NCI-H1092 treated with DMSO at 0.1 percent for 48 hours (cell line): ENCODE measurements around the gene QARS1.

Source experiments
- DNase-seq: peaks from one replicate; lab custom pipeline; 2025; lab: John Stamatoyannopoulos, UW

The QARS1 gene

DNA sequence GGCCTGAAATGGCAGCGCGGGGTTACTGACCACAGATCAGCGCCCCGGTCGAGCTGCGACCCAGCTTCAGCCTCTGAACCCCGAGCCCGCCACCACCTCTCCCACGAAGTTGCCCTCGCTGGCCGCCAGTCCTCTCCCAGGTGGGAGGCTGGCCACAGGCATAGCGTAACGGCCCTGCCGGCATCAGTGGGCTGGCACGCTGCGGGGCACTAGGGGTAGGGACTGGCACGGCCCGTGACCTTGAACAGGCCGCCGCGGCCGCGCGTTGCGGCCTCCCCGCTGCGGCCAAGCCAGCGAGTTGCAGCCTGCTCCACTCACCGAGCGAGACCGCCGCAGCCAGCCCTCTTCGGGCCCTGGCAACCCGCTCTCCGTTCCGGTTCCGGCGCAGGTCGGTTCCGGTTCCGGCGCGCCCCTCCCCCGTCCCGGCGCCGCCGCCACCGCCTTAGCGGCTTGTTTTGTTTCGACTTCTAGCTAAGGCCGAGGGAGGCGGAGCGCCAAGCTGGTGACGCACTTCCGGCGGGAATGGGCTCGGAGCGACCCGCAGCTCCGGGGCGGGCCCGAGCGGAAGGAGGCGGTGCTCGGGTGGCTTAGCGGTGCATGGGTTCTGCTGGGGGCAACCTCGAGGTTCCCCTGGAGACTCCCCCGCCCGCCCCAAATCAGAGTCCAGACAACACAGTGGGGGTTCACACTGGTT, 16.0 kb upstream of the QARS1 start, which contains the start of gene USP19:
Gene USP19 (minus strand): TSS at position 386 of the 694 bp plus-strand sequence. CDS start 1,678 bp downstream, outside the sequence.
- DNase-seq = peak; percentile 66

DNA sequence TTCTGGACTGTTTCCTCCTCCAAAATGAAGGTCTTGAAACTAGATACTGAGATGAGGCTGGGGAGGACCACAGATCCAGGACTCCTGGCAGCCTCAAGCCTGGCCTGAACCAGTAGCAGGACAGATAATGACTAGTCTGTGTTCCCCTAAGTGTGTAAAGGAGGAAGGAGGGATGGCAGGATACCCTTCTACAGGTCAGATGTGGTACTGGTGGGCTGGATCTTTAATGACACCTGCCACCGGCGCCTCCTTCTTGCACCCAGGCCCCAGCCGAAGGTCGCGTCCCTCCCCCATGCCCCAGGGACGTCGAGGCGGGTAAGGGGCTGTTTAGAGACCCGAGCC, 15.5 kb upstream of the QARS1 start:
- DNase-seq = no peak

DNA sequence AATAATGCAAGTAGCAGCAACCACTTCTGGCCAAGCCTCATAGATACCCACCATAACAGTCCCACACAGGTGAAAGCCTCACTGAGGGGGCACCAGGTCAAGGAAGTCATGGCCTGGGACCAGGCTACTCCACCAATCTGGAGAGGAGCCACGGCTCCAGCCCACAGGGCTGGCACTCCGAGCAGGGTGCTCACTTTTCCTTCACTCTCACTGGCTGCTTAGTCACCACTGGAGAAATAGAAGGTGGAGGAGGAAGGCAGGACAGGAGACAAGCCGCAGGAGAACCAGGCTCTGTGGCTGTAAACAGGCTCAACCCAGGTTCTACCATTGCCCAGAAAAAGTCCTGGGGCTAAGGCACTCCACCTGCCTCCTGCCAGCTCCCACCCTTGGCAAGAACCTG, 14.9 kb upstream of the QARS1 start:
- DNase-seq = no peak

DNA sequence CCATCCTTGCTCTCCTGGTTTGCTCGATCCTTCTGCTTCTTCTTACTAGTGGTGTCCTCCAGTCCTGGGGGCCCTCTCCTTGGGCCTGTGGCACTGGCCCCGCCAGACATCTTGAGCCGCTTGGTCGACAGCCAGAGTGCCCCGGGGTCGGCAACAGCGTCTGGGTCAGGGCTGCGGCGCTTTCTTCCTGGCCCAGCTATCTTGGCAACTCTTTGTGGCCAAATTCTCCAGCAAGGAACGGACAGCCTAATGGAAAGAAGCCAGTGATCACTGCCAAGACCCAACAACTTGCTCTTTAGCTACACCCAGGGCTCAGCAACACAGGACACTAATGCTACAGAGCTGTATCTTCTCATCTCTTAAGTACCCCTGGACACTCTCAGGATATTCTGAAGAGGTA, 14.5 kb upstream of the QARS1 start:
- DNase-seq = no peak

DNA sequence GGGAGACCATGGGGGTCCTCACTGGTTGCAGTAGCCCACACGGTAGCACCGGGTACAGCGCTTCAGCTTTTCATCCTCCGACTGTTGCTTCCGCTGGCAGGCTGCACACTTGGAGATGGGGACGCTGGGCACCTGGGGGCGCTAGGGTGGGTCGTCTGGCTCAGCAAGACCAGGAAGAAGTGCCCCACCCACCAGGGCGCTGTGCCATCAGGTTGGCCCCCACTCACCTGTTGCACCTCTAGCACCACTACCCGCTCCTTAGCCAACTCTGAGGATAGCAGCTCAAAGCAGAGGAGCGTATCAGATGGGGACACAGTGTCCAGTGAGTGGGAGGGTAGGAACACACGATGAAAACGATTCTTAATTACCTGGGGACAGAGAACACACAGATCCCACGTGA, 7.7 kb upstream of the QARS1 start:
- no peak for DNase-seq

DNA sequence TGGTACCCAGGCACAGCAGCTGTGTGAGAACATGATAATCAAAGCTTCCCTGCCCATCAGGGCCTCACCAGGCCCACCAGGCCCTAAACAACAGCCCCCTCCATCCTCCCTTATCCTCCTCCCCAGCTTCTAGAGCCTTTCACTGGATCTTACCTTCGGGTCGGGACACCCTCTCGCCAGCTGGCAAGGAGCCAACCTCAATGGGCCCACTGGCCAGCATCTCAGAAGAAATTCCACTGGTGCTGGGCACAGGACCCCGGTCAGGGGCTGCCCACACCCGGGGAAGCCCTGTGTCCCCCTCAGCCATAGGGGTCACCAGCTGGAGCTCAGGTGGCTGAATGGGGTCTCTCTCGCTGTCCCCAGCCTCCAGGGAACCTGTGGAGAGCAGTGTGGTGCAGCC, 6.8 kb upstream of the QARS1 start:
- no peak for DNase-seq

DNA sequence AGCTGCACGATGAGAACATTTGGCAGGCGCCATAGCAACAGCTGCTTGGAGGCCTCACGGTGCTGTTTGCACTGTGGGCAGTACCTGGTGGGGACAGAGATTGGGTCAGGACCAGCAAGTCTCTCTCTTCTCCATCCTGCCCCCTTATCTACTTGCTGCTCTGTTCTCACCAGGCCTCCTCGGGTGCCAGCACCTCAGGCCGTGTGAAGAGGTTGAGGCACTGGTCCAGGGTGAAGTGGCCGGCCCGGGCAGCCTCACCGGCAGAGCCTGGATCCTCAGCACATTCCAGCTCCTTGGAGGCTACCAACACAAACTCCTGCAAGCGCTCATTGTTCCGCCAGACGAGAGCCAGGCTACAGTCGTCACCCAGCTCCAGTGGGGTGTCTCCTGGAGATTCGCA, 6.2 kb upstream of the QARS1 start:
- no peak for DNase-seq

DNA sequence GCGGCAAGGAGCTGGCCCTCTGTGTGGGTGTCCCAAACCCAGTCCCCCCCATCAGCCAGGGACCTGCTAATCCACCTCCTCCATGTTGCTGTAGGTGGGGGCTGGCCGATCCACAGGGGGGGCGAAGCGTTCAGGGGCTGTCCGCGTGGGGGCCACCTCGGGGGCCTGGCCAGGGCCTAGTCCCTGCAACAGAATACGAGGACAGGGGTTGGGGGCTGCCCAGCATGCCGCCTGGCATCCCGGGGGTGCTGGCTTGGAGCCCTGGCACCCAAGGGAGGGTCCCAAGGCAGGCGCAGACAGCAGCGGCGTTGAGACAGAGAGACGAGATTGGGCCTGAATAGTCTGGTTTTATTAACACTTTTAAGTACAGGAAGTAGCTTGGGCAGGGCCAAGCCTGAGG, 3.8 kb upstream of the QARS1 start:
- no peak for DNase-seq

DNA sequence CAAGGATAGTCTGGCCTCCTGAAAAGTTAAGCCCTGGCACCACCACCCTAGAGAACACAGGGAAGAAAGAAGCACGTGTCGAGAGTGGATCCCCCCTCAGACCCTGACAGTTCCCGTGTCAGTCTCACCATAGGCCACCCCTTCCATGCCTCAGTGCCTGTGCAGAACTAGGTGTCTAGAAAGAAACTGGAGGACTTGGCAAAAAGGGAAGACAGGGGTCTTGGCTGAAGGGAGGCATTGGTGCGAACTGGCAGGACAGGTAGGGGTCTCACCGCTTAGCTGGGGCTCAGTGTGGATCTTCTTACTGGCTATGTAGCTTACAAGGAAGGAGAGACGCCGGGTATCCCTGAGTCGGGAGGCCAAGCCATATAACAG, 518 bp downstream of the QARS1 start:
- DNase-seq = no peak

DNA sequence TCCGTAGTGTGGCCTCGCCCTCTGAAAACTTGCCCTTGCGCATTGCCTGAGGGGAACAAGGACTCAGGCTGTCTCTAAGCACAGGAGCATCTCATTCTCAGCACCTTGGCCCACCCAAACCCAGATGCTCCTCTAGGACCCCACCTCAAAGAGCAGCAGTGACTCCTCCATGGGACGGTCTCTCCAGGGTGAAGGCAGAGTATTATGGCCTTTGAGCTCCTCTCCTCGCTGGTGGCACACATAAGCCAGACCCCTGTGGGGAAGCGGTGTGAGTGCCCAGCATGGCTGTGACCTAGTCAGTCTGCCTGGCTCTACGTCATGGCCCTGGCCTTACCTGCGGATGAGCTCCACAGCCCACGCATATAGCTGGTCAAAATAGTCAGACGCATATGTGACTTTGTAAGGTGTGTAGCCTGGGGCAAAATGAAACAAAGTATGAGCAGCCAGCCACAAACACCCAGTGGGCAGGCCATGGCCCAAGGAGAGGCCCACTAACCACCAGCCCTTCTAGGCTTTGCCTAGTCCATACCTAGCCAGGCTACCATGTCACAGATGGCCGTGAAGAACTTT, 4.4 kb downstream of the QARS1 start:
- DNase-seq = no peak

DNA sequence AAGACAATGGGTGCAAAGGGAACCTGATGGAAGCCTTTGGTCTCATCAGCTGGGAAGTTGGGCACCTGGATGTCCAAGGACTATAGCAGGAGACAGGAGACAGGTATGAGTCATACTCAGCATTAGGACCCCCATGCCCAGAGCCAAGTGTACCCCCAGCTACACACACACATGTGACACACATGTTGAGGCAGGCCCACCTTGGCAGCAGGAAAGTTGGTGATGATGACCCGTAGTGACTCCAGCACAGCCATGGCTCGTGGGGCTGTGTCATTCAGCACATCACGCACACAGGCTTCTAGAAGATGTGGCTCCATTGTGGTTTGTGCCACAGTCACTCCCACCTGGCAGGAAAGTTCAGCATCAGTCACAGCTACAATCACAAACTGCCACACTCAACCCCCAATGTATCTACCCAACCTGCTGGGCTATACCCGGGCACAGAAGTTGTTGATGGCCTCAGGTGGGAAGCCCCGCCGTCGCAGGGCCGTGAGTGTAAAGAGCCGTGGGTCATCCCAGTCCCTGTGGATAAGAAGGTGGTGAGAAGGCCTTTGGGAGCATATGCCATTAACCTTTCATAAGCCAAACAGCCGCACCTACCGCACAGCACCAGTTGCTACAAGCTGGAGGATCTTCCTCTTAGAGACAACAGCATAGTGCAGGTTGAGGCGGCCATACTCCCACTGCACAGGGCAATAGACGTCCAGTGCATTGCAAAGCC, 5.5 kb downstream of the QARS1 start:
- DNase-seq = no peak

DNA sequence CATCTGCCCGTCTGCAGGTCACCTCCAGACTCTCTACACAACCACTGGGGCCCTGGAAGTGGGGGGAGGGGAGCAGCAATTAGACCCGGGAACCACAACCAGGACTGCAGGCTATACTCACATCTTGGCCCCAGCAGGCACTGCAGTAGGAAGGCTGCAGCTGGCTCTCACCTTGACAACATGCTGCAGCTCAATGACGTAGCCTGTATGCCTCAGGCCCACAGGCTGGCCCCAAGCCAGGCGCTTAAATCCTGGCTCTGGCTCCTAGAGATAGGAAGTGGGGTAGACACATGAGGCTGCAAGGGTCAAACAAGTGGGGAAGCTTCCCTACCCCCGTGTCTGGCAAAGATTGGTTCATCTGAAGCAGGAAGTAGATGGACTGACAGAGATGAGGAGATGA, 6.1 kb downstream of the QARS1 start:
- DNase-seq = no peak

DNA sequence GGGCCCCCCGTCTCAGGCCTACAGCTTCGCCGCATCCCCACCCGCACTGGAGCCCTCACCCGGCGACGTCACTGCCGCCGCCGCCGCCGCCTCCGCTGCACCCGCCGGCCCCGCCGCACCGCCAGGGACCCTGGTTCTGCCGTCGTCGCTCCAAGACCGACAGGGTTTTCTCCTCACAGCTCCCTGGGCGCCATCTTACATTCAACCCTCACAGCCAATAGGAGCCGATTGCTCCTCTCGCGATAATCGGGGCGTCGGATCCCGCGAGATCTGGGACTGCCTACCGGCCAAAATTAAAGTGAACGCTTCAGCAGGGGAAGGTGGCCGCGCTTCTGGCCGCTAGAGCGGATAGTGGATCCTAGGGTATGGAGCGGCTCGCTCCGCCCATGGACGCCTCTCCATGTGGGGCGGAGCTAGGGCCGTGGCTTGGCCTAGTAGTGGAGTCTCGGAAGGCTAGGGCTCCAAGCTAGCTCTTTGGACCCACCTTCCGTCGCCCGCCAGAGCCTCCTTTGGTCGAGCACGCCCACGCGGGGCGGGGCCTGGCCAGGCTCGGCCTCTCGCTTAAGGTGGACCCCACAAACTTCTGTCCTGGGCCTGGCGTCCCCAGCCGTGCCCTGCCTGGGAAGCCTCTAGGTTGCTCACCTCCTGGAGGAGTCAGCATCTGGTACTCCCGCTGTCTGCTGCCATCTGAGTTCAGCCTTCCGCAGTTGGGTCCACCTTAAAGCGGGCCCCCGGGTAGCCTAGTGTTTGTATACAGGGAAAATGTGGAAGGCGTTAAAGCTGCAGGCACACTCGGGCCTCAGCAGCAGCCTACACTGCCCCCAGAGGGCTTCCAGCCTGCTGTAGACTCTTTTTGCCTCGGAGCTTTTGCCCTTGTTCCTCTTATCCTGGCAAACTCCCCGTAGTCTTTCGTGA, 10.4 kb downstream of the QARS1 start, which contains the start of gene QRICH1:
Gene QRICH1 (minus strand): TSS at position 219 of the 915 bp plus-strand sequence. CDS start 17,054 bp downstream, outside the sequence.
- DNase-seq = peak; percentile 94

DNA sequence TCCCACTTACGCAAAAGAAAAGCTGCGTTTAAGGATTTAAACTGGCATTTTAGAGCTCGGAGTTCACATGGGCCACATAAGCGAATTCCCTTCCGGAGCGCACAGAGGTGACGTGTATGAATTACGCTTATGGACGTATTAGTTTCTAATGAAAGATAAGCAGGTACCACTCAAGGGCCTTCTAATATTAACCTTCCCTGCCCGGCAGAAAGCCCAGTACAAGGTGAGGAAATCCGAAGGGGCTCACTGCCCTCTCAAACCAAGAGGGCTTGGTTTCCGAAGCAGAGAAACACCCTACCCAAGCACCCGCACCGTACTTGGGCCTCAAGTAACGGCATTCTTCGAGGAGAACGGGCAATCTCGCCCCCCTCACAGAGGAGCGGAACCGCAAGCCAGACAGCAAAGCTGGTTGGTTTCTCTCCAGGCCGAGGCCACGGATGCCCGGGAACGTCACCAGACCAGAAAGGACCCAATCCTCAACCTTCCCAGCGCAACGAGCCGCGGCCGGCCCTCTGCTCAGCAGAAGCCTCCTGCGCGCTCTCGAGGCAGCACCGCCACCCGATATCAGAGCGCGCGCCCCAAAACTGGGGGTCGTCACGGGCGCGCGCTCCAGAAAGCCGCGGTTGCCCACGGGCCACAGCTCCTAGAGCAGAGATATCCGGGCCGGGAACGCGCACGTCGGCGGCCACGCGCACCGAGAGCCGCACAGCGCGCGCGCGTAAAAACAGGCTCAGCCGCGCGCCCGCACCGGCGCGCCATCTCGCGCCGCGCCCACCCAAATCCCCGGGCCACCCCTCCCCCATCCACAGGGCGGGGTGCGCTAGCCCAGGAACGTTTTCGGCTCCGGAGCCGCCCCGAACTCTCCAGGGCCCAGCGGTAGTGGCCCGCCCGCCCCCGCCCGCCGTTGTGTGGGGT, 11.4 kb downstream of the QARS1 start:
- peak; percentile 53 for DNase-seq

DNA sequence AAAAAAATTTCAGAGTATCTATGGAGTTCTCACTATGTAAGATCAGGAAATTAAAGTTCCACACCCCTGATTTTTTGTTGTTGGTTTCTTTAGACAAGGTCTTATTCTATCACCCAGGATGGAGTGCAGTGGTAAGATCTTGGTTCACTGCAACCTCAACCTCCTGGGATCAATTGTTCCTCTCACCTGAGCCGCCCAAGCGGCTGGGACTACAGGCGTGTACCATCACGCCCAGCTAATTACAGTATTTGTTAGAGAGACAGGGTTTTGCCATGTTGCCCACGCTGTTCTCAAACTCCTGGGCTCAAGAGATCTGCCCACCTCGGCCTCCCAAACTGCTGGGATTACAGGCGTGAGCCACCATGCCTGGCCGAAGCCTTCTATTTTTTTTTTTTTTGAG, 23.1 kb downstream of the QARS1 start:
- DNase-seq = no peak

DNA sequence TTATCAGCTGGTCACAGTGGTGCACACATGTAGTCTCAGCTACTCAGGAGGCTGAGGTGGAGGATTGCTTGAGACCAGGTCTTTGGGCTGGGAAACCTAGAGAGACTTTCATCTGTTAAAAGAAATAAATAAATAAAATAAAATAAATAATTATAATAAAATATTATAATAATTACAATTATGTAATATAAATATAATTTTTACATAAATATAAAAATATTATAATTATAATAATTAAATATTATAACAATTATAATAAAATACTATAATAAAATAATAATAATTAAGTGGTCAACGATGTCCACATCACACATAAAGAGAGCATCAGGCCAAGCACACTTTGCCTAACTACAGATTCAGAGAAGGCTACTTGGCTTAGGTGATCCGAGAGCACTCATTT, 25.3 kb downstream of the QARS1 start:
- no peak for DNase-seq

DNA sequence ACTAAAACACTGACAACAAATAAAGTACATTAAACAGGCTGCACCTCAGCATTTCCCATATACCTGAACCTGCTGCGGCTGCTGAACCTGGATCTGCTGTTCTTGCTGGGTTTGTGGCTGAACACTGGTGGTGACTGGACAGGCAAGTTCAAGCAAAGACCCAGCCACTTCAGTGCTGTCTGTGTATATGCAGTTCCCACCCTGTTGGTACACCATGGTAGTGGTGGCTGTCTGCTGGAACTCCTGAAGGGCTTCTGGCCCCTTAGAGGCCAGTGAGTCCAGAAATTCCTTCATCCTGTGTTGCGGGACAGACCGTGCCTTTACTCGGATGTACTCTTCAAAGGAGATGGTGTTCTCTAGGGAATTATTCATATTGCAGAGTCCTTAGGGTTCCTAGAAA, 27.9 kb downstream of the QARS1 start:
- DNase-seq = no peak

DNA sequence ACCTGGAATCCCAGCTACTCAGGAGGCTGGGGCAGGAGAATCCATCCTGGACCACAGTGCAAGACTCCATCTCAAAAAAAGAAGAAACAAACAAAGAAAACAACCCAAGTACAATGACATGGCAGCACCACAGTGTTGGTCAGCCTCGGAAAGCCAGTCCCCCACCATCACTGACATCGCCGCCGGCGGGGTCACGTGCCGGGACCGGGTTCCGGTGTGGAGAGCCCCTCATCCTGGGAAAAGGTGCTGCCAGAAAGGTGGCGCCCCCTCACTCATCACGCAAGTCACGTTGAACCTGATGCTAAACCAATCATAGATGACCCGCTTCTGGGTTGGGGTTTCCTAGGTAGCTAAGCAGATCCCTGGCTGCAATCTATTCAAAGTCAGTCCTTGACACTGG, 28.4 kb downstream of the QARS1 start:
- DNase-seq = no peak

DNA sequence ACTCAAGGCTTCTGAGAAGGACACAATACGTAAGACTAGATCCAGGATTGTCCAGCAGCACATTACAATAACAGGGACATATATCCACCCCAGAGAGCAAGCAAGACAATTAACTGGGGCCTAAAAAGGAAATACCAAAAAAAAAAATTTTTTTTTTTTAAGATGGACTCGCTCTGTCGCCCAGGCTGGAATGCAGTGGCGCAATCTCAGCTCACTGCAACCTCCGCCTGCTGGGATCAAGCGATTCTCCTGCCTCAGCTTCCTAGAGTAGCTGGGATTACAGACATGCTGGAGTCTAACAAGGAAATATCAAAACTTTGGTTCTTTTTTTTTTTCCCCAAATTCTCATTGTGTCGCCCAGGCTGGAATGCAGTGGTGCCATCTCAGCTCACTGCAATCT, 46.5 kb downstream of the QARS1 start:
- DNase-seq = no peak

DNA sequence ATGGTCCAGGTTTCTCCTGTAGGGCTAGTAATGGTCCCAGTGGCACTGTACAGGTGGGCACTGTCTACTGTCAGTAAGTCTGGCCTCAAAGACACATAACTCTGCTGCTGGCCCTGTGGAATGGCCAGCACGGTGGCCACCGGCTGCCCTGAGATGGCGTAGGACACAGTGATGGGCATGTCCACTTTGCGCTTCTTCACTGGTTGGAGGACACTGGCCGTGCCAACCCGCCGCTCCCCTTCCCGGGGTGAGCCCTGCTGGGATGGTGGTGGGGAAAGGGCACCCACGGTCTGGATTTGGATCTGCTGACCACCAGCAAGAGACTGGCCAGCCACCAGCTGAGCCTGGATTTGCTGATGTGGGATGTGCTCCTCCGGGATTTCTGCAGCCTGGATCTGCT, 47.3 kb downstream of the QARS1 start:
- no peak for DNase-seq

DNA sequence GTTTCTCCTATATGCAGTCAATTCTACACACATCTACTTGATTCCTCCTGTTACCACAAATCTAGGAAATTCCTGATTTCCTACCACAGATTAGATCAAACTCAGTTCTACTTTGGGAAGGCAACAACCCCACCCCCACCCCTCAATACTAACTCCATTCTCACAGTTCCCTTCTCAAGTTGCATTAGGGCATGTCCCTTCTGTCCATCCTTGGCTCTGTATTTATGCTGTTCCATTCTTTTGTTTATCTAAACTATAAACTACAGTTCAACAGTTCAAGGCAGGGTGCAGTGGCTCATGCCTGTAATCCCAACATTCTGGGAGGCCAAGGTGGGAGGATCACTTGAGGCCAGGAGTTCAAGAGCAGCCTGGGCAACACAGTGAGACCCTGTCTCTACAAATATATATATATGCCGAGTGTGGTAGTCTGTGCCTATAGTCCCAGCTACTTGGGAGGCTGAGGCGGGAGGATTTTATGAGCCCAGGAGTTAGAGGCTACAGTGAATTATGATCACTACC, 50.2 kb downstream of the QARS1 start:
- no peak for DNase-seq
